GM19467 (cell line): ENCODE results near the gene NUP210L.

Experiments
- ATAC-seq: cut with Tn5 transposase; IDR thresholded peaks from one replicate; pipeline ENCODE4 v1.9.1; 2021; ENCODE audit warnings: mild to moderate bottlenecking, moderate library complexity; ENCODE audit not compliant: unreplicated experiment

NUP210L gene

GRCh38 chr1:153945795-153946621, 208.9 kb downstream of the NUP210L start:
- ATAC-seq = peak; percentile 53

- ATAC-seq = no peak
These were observed 209.6 kb downstream of the NUP210L start for GRCh38 chr1:153945131-153945794.

GRCh38 chr1:153944827-153945117, 210.1 kb downstream of the NUP210L start:
- ATAC-seq = no peak

- ATAC-seq = no peak
These were observed 210.7 kb downstream of the NUP210L start for GRCh38 chr1:153944005-153944826.

- no peak for ATAC-seq
These were observed 211.9 kb downstream of the NUP210L start for GRCh38 chr1:153942766-153943549.
